NCI-H446 treated with DMSO at 0.1 percent for 48 hours (cell line): ENCODE measurements around the gene SIRT1.
A peak's percentile ranks its signal among the peaks of the same experiment; 100 is the strongest.
"Not testable (repeated sequence)": the region's sequence is repeated elsewhere in the genome, so short reads cannot be mapped to it uniquely, and the experiment has no call there.

Experiments
- DNase-seq: peaks from one replicate; lab custom pipeline; 2025; lab: John Stamatoyannopoulos, UW

SIRT1 gene

DNA sequence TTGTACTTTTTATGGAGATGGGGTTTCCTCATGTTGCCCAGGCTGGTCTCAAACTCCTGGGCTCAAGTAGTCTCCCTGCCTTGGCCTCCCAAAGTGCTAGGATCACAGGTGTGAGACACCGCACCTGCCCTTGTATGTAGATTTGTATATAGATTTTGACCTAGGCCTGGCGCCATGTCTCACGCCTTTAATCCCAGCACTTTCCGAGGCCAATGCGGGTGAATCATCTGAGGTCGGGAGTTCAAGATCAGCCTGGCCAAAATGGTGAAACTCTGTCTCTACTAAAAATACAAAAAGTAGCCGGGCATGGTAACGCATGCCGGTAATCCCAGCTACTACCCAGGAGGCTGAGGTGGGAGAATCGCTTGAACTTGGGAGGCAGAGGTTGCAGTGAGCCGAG, 7.0 kb upstream of the SIRT1 start:
- not testable (repeated sequence) for DNase-seq

GRCh38 chr10:67878133-67878532, 6.3 kb upstream of the SIRT1 start:
- no peak for DNase-seq

- DNase-seq: no peak
Measured at GRCh38 chr10:67883710-67884312, 645 bp upstream of the SIRT1 start.

GRCh38 chr10:67884842-67885670, 600 bp downstream of the SIRT1 start:
- peak; percentile 29 for DNase-seq

DNA sequence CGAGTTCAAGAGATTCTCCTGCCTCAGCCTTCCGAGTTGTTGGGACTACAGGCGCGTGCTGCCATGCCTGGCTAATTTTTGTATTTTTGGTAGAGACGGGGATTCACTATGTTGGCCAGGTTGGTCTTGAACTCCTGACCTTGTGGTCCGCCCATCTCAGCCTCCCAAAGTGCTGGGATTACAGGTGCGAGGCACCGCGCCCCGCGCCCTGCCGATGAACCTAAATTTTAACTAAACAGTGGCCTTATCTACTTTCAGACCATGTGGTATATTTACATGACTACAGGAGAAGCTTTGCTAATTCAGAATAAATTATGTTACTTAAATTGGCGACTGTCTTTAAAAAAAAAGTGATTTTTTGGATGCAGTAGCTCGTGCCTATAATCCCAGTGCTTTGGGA, 9.2 kb downstream of the SIRT1 start:
- no peak for DNase-seq

GRCh38 chr10:67903581-67903980, 19.1 kb downstream of the SIRT1 start:
- no peak for DNase-seq

- no peak for DNase-seq
Measured at GRCh38 chr10:67912331-67912946, 28.0 kb downstream of the SIRT1 start.

DNA sequence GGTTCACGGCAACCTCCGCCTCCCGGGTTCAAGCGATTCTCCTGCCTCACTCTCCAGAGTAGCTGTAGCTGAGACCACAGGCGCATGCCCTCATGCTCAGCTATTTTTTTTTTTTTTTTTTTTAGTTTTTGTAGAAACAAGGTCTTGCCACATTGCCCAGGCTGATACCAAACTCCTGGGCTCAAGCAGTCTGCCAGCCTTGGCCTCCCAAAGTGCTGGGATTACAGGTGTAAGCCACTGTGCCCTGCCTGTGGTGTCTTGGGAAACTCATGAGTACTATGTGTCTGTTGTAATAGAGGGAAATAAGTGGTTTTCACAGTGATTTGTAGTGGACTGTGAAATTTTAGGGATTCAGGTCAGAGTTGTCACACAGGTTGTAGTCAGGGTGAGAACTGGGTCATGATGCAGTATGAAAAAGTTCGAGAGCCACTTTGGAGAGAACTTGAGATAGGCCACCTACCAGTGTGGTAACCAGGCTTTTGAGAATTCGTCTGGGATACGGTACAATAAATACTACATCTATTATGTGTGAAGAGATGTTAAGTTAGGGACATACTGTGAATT, 30.4 kb downstream of the SIRT1 start:
- no peak for DNase-seq

GRCh38 chr10:67917169-67917568, 32.7 kb downstream of the SIRT1 start:
- no peak for DNase-seq

DNA sequence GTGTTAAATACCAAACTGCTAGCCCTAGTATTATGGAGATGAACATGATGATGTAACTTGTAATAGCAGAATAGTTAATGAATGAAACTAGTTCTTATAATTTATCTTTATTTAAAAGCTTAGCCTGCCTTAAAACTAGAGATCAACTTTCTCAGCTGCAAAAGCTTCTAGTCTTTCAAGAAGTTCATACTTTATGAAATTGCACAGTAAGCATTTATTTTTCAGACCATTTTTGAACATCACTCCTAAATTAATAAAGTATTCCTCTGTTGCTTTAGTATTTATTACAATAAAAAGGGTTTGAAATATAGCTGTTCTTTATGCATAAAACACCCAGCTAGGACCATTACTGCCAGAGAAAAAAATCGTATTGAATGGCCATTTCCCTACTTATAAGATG, 33.2 kb downstream of the SIRT1 start:
- no peak for DNase-seq

GRCh38 chr10:67921065-67921464, 36.6 kb downstream of the SIRT1 start:
- DNase-seq: no peak

GRCh38 chr10:67923551-67923950, 39.1 kb downstream of the SIRT1 start:
- no peak for DNase-seq

GRCh38 chr10:67924136-67924535, 39.7 kb downstream of the SIRT1 start:
- DNase-seq: no peak

DNA sequence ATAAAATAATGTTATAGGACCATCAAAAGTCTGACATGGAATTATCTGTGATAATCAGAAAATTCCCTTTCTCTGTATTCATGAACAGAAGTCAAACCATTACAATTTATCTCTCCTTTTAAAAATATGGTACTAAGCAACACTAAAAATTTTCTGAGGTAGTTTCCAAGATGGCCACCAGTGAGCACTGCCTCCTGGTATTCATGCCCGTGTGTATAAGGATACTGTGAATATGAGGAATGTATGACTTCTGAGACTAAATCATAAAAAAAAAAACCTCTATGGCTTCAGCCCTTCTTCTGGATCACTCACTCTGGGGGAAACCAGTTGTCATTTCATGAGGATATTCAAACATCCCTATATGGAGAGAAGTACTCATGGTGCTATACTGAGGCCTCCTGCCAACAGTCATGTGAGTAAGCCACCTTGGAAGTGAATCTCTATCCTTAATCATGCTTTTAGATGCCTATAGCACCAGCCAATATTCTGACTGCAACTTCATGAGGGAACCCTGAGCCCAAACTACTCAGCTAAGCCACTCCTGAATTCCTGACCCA, 41.1 kb downstream of the SIRT1 start:
- no peak for DNase-seq

GRCh38 chr10:67926951-67927350, 42.5 kb downstream of the SIRT1 start:
- no peak for DNase-seq

DNA sequence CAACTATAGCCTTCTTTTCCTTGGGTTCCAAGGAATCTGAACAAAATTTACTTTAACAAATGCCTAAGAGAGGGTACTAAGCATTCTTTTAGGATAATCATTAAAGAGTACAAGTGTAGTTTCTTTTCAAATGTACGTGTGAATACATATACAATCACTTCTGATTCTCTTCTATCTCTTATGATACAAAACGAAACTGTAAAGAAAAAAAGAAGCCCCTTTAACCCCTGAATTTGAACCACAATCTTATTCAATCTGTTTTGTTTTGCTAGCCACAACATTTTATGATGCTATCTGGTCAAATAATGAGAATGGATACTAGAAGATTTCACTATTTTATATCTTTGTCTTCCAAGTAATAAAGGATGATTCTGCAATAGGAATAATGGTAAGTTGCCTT, 48.7 kb downstream of the SIRT1 start:
- DNase-seq: no peak

- DNase-seq: no peak
Measured at GRCh38 chr10:67934336-67934735, 49.9 kb downstream of the SIRT1 start.

DNA sequence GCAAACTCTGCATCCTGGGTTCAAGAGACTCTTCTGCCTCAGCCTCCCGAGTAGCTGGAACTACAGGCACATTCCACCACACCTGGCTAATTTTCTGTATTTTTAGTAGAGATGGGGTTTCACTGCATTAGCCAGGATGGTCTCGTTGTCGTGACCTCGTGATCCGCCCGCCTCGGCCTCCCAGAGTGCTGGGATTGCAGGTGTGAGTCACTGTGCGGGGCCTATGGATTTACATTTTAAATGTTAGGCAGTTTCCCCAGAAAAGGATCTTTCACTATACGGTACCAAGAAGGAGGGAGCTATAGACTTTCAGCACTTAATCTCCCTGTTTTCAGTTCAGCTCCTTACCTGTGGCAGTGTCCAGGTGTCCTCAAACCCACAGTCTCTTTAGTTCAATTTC, 50.8 kb downstream of the SIRT1 start:
- DNase-seq: no peak

DNA sequence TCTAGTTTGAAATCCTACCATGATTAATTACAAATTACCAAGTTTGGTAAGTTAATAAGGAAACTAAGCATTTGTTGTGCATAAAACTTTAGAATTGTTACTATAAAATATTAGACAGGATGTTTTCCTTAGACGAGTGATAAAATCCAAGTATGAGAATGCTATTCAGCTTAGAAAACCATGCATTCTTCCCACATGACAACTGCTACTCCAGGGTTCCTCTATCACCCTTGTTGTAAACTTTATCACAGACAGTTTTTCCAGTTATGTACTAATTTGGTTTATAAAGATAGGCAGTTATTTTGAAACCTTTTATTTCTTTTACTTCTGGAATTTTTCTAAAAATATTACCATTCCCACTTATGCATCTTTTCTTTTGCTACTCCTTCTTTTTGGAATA, 52.0 kb downstream of the SIRT1 start:
- no peak for DNase-seq

DNA sequence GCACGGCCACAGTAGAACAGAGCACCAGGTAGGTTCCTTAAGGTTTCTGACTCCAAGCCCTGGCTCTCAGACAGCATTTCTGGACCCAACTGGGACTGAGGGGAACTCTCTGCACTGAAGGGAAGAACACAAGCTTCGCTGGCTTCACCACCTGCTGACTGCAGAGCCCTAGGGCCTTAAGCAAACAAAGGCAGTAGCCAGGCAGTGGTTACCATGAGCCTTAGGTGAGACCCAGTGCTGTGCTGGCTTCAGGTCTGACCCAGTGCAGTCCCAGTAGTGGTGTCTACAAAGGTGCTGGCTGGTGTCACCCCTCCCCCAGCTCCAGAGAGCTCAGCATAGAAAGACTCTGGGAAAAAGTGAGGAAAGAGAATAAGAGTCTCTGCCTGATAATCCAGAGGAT, 59.5 kb downstream of the SIRT1 start:
- DNase-seq: no peak

DNA sequence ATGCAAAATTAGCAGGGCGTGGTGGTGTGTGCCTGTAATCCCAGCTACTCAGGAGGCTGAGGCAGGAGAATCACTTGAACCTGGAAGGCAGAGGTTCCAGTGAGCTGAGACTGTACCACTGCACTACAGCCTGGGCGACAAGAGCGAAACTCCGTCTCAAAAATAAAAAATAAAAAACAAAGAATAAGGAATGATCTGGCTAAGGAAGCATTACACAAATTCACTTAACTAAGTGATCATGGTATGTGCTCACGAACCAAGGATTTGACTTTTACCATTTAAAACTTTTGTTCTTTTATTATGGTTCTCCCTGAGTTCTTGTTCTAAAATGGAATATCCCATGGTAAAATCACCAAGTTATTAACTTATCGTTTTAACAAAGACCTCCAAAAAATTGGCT, 71.2 kb downstream of the SIRT1 start:
- no peak for DNase-seq

DNA sequence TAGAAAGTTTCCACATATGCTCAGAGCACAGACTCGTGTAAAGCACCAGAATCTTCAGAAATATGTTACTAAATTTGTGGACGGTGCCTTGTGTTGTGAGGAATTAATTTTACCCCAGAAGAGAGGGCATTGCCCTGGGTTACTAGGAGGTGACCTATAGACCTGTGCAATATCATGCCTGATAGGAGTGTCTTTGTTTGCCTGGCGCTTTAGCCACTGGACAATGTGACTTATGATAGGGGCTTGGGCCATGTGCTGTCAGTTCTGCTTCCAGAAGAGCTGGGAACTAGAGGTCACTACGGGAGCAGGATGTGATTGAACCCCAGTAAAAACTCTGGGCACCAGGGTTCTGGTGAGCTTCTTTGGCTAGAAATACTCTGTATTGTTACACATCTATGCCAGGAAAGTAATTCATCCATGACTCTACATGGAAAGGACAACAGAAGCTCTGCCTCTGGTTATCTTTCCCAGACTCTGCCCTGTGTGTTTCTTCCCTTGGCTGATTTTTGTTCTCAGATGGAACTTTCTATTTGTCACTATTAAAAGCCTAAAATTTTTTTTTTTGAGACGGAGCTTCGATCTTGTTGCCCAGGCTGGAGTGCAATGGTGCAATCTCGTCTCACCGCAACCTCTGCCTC, 75.5 kb downstream of the SIRT1 start:
- DNase-seq: no peak
